NCI-H2107 treated with DMSO at 0.1 percent for 48 hours (cell line): Measurements from ENCODE around the gene APOC1.
"Not testable (repeated sequence)": the region's sequence is repeated elsewhere in the genome, so short reads cannot be mapped to it uniquely, and the experiment has no call there.

Experiments
- DNase-seq: peaks from one replicate; lab custom pipeline; 2025; ENCODE audit not compliant: unreplicated experiment; lab: John Stamatoyannopoulos, UW

The APOC1 gene

DNA sequence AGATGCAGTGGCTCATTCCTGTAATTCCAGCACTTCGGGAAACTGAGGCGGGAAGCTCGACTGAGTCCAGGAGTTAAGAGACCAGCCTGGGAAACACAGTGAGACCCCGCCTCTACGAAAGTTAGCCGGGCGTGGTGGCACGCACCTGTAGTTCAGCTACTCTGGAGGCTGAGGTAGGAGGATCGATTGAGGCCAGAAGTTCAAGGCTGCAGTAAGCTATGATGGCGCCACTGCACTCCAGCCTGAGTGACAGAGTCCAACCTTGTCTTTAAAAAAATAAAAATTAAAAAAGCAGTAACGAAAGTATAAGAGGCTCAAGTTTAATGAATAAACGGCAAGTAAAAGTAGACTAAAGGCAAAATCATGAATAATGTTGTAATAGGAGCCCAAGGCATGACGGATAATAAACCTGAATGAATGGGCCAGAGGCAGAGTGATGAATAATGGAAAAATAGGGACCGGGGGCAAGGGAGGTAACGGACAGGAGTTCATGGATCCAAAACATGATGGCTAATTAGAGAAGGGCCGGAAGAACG is 24.5 kb upstream of the APOC1 start:
- DNase-seq, result no peak

DNA sequence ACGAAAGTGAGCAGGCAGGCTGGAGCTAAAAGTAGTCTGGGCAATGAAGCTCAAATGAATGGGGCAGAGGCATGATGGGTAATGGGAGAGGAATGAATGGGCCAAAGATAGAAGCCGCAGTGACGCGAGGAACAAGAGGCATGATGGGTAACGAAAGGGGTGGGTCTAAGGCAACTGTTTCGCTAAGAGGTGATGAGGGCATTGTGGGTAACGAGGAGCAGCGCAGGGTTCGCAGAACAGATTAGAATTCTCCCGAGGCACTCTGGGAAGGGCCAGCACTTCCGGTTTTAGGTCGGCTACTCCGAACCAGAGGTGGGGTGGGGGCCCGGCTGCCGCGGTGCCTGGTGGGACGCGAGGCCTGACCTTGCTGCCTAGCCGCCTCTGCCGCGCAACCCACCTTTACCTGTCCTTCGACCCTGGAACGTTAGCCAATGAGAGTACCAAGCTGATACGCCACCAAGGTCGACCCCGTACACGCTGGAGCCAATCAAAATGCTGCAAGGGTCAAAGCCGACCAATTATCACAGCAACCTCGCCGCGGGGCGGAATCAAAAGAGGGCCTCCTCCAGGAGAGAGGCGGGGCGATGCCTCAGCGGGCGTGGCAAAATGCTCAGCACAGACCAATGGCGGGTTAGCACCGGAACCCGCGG is 23.9 kb upstream of the APOC1 start:
- DNase-seq, result peak; percentile 99

DNA sequence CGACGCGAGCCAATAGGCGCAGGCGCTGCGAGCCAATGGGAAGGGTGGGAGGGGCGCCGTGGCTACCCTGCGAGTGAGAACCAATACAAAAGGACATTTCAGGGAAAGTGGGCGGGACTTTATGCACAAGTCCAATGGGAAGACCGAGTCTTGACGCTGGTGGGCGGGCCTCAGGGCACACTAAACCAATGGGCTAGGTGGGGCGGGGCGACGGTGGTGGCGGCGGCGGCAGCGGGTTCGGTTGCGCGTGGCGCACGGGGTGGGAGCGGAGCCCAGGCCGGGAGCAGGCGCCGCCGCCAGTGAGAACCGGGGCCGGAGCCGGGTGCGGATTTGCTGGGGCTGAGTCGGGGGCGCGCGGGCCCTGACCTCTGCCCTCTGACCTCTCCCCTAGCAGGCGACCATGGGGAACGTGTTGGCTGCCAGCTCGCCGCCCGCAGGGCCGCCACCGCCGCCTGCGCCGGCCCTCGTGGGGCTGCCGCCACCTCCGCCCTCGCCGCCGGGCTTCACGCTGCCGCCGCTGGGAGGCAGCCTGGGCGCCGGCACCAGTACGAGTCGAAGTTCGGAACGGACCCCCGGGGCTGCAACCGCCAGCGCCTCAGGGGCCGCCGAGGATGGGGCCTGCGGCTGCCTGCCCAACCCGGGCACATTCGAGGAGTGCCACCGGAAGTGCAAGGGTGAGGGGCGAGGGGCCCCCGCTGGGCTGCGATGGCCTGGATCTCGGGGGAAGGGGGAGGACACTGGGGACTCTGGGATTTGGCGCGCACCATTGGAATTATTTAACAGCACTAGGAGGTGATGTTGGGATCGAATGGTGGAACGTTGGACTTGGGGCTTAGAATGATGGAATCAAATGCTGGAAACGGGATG is 23.2 kb upstream of the APOC1 start, which contains the start of gene TOMM40:
TOMM40 (plus strand) TSS at position 239 of the 867 bp plus-strand sequence; CDS start at position 401, 162 bp downstream.
- DNase-seq, result no peak

DNA sequence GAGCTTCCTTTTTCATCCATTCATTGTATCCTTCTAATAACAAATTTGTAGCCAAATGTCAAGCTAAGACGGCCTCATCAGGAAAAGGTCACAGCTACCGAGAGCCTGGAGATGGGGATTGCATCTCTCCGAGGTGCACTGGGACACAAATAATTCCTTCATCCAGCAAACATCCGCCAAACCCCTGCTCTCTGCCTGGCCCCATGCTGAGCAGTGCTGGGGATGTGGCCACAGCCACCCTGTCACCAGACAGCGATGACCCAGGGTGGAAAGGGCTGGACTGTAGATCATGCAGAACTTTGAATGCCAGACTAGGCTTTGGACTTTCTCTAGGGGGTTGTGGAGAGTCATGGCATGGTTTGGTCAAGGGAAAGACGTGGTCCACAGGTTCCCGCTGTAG is 21.5 kb upstream of the APOC1 start:
- no peak for DNase-seq

DNA sequence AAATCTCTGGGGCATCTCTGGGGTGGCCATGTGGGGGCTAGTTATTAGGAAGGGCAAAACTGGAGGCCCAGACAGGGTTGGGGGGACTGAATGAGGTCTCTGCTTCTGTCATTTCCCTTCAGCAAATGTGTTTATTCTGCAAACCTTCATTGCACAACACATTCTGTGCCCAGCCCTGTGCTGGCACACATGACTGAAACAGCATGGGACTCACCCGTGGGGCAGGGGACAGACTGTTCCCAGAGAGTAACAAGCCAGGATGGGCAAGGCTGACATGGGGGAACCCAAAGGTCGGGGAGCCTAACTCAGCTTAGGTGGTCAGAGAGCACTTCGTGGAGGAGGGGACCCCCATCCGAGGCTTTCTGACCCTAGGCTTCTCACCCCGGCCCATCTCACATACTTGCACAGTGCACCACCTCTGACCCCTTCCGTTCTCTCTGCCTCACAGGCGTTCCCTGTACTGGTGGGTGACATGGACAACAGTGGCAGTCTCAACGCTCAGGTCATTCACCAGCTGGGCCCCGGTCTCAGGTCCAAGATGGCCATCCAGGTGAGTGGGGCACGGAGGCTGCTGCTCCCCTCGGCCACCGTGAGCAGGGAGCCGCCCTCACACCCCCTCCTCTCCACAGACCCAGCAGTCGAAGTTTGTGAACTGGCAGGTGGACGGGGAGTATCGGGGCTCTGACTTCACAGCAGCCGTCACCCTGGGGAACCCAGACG is 20.9 kb upstream of the APOC1 start:
- DNase-seq, result no peak

DNA sequence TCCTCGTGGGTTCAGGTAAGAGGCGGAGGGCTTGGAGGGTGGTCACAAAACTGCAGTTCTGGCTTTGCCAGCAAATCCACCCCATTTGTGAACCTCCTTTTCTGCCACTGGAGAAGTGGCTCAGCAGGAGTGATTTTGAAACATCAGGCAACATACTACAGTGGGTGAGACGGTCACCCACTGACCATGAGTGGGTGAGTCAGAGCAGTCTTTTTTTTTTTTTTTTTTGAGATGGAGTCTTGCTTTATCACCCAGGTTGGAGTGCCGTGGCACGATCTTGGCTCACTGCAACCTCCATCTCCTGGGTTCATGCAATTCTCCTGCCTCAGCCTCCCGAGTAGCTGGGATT is 20.4 kb upstream of the APOC1 start:
- no peak for DNase-seq

DNA sequence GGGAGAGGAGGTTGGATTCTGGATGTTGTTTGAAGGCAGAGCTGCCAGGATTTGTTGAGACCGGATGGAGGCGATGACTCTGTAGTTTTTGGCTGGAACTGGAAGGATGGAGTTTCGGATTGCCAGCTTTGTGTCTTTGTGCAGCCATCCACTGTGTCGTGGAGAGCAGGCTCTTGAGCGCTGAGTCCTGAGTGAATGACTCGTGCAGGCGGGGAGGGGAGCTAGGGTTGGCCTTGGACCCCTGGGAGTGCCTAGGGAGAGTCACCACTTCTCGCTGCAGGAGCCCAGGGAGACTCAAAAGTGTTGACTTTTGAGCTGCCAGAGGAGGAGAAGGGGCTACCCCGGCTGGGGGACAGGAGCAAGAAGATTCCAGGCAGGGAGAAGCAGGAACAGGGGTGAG is 19.5 kb upstream of the APOC1 start:
- DNase-seq, result no peak

DNA sequence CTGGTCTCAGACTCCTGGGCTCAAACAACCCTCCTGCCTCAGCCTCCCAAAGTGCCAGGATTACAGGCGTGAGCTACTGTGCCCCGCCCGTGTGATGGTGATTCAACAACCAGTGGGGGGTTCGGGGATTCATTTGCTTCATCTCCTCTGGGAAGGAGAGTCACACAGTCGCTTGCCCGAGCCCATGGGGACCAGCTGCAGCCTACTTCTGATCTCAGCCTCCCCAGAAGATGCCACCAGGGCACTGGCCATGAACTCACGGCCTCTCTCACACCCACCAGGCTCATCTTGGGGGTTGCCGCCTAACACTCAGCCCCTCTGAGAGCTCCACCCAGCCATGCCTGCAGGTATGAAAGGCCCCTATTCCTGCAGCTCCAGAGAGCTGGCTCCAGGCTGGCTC is 16.6 kb upstream of the APOC1 start:
- no peak for DNase-seq

DNA sequence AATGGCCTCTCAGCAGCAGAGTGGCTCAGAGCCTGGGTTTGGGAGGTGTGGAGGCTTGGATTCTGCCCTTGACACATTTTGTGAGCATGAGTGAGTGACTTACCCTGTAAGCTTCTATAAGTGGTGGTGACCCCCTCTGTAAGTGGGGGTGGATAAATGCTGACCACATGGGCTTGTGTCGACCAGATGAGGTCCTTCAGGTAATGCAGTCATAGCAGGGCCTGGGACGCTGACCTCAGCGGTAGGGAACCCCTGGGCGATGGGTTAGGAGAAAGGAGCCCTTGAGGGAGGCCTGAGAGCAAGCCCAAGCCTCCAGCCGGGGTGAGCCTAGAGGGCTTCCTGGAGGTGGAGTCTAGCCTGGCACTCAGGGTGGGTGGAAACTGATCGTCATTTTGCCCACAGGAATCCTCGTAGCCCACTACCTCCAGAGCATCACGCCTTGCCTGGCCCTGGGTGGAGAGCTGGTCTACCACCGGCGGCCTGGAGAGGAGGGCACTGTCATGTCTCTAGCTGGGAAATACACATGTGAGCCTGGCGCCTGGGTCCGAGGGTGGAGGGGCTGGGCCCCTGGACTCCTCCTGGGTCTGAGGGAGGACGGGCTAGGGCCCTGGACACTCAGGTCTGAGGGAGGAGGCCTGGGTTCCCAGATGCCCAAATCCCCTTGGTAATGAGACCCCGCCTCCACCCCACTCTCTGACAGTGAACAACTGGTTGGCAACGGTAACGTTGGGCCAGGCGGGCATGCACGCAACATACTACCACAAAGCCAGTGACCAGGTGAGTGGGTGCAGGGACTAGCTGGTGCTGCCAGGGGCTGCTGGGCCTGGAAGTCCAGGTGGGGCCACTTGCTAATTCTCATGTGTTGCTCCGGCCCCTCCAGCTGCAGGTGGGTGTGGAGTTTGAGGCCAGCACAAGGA is 13.8 kb upstream of the APOC1 start:
- DNase-seq, result no peak

DNA sequence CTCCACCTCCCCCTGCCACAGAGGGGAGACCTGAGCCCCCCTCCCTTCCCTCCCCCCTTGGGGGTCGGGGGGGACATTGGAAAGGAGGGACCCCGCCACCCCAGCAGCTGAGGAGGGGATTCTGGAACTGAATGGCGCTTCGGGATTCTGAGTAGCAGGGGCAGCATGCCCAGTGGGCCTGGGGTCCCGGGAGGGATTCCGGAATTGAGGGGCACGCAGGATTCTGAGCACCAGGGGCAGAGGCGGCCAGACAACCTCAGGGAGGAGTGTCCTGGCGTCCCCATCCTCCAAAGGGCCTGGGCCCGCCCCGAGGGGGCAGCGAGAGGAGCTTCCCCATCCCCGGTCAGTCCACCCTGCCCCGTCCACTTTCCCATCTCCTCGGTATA is 11.2 kb upstream of the APOC1 start:
- no peak for DNase-seq

DNA sequence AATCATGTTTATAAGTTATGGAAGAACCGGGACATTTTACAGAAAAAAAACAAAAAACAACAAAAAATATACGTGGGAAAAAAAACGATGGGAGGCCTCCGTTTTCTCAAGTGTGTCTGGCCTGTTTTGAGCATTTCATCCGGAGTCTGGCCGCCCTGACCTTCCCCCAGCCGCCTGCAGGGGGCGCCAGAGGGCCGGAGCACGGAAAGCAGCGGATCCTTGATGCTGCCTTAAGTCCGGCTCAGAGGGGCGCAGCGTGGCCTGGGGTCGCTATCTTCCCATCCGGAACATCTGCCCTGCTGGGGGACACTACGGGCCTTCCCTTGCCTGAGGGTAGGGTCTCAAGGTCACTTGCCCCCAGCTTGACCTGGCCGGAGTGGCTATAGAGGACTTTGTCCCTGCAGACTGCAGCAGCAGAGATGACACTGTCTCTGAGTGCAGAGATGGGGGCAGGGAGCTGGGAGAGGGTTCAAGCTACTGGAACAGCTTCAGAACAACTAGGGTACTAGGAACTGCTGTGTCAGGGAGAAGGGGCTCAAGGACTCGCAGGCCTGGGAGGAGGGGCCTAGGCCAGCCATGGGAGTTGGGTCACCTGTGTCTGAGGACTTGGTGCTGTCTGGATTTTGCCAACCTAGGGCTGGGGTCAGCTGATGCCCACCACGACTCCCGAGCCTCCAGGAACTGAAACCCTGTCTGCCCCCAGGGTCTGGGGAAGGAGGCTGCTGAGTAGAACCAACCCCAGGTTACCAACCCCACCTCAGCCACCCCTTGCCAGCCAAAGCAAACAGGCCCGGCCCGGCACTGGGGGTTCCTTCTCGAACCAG is 10.6 kb upstream of the APOC1 start:
- peak; percentile 12 for DNase-seq

DNA sequence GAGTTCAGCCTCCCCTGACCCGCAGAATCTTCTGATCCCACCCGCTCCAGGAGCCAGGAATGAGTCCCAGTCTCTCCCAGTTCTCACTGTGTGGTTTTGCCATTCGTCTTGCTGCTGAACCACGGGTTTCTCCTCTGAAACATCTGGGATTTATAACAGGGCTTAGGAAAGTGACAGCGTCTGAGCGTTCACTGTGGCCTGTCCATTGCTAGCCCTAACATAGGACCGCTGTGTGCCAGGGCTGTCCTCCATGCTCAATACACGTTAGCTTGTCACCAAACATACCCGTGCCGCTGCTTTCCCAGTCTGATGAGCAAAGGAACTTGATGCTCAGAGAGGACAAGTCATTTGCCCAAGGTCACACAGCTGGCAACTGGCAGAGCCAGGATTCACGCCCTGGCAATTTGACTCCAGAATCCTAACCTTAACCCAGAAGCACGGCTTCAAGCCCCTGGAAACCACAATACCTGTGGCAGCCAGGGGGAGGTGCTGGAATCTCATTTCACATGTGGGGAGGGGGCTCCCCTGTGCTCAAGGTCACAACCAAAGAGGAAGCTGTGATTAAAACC is 9.9 kb upstream of the APOC1 start:
- no peak for DNase-seq

DNA sequence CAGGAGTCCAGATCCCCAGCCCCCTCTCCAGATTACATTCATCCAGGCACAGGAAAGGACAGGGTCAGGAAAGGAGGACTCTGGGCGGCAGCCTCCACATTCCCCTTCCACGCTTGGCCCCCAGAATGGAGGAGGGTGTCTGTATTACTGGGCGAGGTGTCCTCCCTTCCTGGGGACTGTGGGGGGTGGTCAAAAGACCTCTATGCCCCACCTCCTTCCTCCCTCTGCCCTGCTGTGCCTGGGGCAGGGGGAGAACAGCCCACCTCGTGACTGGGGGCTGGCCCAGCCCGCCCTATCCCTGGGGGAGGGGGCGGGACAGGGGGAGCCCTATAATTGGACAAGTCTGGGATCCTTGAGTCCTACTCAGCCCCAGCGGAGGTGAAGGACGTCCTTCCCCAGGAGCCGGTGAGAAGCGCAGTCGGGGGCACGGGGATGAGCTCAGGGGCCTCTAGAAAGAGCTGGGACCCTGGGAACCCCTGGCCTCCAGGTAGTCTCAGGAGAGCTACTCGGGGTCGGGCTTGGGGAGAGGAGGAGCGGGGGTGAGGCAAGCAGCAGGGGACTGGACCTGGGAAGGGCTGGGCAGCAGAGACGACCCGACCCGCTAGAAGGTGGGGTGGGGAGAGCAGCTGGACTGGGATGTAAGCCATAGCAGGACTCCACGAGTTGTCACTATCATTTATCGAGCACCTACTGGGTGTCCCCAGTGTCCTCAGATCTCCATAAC is 8.8 kb upstream of the APOC1 start, which contains the start of gene APOE:
APOE (plus strand) TSS at position 360 of the 724 bp plus-strand sequence. CDS start 829 bp downstream, outside the sequence.
- DNase-seq, result no peak

DNA sequence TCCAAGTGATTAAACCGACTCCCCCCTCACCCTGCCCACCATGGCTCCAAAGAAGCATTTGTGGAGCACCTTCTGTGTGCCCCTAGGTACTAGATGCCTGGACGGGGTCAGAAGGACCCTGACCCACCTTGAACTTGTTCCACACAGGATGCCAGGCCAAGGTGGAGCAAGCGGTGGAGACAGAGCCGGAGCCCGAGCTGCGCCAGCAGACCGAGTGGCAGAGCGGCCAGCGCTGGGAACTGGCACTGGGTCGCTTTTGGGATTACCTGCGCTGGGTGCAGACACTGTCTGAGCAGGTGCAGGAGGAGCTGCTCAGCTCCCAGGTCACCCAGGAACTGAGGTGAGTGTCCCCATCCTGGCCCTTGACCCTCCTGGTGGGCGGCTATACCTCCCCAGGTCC is 6.8 kb upstream of the APOC1 start:
- no peak for DNase-seq

DNA sequence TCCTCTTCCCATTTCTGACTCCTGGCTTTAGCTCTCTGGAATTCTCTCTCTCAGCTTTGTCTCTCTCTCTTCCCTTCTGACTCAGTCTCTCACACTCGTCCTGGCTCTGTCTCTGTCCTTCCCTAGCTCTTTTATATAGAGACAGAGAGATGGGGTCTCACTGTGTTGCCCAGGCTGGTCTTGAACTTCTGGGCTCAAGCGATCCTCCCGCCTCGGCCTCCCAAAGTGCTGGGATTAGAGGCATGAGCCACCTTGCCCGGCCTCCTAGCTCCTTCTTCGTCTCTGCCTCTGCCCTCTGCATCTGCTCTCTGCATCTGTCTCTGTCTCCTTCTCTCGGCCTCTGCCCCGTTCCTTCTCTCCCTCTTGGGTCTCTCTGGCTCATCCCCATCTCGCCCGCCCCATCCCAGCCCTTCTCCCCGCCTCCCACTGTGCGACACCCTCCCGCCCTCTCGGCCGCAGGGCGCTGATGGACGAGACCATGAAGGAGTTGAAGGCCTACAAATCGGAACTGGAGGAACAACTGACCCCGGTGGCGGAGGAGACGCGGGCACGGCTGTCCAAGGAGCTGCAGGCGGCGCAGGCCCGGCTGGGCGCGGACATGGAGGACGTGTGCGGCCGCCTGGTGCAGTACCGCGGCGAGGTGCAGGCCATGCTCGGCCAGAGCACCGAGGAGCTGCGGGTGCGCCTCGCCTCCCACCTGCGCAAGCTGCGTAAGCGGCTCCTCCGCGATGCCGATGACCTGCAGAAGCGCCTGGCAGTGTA is 6.2 kb upstream of the APOC1 start:
- no peak for DNase-seq

DNA sequence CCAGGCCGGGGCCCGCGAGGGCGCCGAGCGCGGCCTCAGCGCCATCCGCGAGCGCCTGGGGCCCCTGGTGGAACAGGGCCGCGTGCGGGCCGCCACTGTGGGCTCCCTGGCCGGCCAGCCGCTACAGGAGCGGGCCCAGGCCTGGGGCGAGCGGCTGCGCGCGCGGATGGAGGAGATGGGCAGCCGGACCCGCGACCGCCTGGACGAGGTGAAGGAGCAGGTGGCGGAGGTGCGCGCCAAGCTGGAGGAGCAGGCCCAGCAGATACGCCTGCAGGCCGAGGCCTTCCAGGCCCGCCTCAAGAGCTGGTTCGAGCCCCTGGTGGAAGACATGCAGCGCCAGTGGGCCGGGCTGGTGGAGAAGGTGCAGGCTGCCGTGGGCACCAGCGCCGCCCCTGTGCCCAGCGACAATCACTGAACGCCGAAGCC is 5.6 kb upstream of the APOC1 start:
- no peak for DNase-seq

DNA sequence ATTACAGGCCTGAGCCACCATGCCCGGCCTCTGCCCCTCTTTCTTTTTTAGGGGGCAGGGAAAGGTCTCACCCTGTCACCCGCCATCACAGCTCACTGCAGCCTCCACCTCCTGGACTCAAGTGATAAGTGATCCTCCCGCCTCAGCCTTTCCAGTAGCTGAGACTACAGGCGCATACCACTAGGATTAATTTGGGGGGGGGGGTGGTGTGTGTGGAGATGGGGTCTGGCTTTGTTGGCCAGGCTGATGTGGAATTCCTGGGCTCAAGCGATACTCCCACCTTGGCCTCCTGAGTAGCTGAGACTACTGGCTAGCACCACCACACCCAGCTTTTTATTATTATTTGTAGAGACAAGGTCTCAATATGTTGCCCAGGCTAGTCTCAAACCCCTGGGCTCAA is 4.6 kb upstream of the APOC1 start:
- no peak for DNase-seq

DNA sequence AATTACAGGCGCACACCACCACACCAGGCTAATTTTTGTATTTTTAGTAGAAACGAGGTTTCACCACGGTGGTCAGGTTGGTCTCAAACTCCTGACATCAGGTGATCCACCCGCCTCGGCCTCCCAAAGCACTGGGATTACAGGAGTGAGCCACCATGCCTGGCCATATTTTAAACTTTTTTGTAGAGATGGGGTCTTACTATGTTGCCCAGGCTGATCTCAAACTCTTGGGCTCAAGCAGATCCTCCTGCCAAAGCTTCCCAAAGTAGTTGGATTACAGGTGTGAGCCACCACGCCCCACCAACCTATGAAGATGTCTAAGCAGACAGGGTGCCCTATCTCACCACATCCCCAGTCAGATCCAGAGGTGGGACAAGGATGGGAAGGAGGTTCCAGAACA is 2.5 kb upstream of the APOC1 start:
- not testable (repeated sequence) for DNase-seq
